Thyroid gland (tissue), 4 donors: Measurements from ENCODE around the gene RESP18.

ENCODE experiments used
- POLR2A ChIP-seq, 2 donors: fragments of 450-650 bp; IDR thresholded peaks; one replicate each; pipeline ENCODE4 v1.6.1; 2017; ENCODE audit warnings: antibody characterized with exemption in 2 of 2, mild to moderate bottlenecking in 2 of 2, moderate library complexity in 1 of 2
- TF ChIP-seq, protein P1 (sequence below), 6 experiments: fragments of 200-600 bp in 3 of 6; fragments of 450-650 bp in 3 of 6; sonication (generic) in 3 of 6; IDR thresholded peaks; one replicate each; pipeline ENCODE4 v1.5.1; 2016 to 2019; ENCODE audit warnings: antibody characterized with exemption in 6 of 6, mild to moderate bottlenecking in 2 of 6, inconsistent platforms in 1 of 6, moderate library complexity in 1 of 6

GRCh38 chr2:219287580-219288265 lies 44.8 kb downstream of the RESP18 start:
- TF ChIP-seq, protein P1, sequence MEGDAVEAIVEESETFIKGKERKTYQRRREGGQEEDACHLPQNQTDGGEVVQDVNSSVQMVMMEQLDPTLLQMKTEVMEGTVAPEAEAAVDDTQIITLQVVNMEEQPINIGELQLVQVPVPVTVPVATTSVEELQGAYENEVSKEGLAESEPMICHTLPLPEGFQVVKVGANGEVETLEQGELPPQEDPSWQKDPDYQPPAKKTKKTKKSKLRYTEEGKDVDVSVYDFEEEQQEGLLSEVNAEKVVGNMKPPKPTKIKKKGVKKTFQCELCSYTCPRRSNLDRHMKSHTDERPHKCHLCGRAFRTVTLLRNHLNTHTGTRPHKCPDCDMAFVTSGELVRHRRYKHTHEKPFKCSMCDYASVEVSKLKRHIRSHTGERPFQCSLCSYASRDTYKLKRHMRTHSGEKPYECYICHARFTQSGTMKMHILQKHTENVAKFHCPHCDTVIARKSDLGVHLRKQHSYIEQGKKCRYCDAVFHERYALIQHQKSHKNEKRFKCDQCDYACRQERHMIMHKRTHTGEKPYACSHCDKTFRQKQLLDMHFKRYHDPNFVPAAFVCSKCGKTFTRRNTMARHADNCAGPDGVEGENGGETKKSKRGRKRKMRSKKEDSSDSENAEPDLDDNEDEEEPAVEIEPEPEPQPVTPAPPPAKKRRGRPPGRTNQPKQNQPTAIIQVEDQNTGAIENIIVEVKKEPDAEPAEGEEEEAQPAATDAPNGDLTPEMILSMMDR (IDR thresholded peaks at IDR 0.05), result no peak
- TF ChIP-seq POLR2A (IDR thresholded peaks at IDR 0.05), result no peak
